Small intestine (tissue), 7 donors: ENCODE results near the gene CENPT. TPM values are rescaled to one million over a fixed set of nuclear protein-coding genes. Genes with fewer than 3 reads are reported as not detected.
A peak's percentile ranks its signal among the peaks of the same experiment; 100 is the strongest.

Experiments used
- DNase-seq, 2 donors: peaks; one replicate each; pipeline versions ENCODE4 v3.0.0 to v3.0.0-alpha.2; 2013
- FAIRE-seq: peaks from 2 replicates; lab custom pipeline; 2012; peaks lifted over from hg19 to GRCh38; lab: Jason Lieb, UNC
- H3K27ac ChIP-seq, 3 donors: one replicate each; pipeline ENCODE4 v1.5.1; 2013; ENCODE audit warnings: low read length in 2 of 3, mild to moderate bottlenecking in 2 of 3, control low read depth in 1 of 3, inconsistent platforms in 1 of 3, low read depth in 1 of 3, moderate library complexity in 1 of 3
- H3K27me3 ChIP-seq, 3 donors: one replicate each; pipeline ENCODE4 v1.6.1; 2013; ENCODE audit warnings: low read length in 3 of 3, inconsistent platforms in 1 of 3; ENCODE audit not compliant: control insufficient read depth in 3 of 3, insufficient read depth in 3 of 3
- H3K36me3 ChIP-seq, 3 donors: one replicate each; pipeline ENCODE4 v1.6.1; 2013; ENCODE audit warnings: low read length in 3 of 3, inconsistent platforms in 1 of 3, low read depth in 1 of 3, mild to moderate bottlenecking in 1 of 3, moderate library complexity in 1 of 3; ENCODE audit not compliant: control insufficient read depth in 3 of 3, insufficient read depth in 2 of 3
- H3K4me1 ChIP-seq, 3 donors: one replicate each; pipeline ENCODE4 v1.6.1; 2013; ENCODE audit warnings: low read length in 2 of 3, inconsistent platforms in 1 of 3, low read depth in 1 of 3, mild to moderate bottlenecking in 1 of 3, moderate library complexity in 1 of 3; ENCODE audit not compliant: control insufficient read depth in 3 of 3, insufficient read depth in 2 of 3
- H3K4me3 ChIP-seq, 3 donors: one replicate each; pipeline ENCODE4 v1.5.1; 2013; ENCODE audit warnings: low read length in 3 of 3, control low read depth in 1 of 3, inconsistent platforms in 1 of 3, low read depth in 1 of 3, mild to moderate bottlenecking in 1 of 3, moderate library complexity in 1 of 3
- H3K9me3 ChIP-seq, 2 donors: one replicate each; pipeline ENCODE4 v1.6.1; 2013; ENCODE audit warnings: low read depth in 1 of 2, low read length in 1 of 2; ENCODE audit not compliant: control insufficient read depth in 2 of 2, insufficient read depth in 1 of 2
- WGBS, 3 donors: extraction: QIAGEN DNeasy Blood & Tissue Kit; methylation state at CpG; one replicate each; pipeline ENCODE4 v1.1.7; 2013; 5-methylcytosine and 5-hydroxymethylcytosine counted together
- polyA plus RNA-seq, 4 donors: library from polyadenylated mRNA; stranded (reverse) in 3 of 4; unstranded in 1 of 4; fragments of 200-250 nt in 3 of 4; fragments of 120-200 nt in 1 of 4; gene quantifications; one replicate each; pipeline versions ENCODE4 v1.2.1 to v1.2.3, GENCODE V29; 2013
- donor health status: healthy with polysubstance abuse.
- donor health status: control.
- donor health status: control.
- donor health status: Bipolar disorder and iron deficiency.
- donor health status: healthy.

CENPT gene
- polyA plus RNA-seq, 4 donors, result 25.3 to 111 (median 43.9) TPM

GRCh38 chr16:67807148-67807682, 40.3 kb downstream of the CENPT start:
- DNase-seq, result no peak
- peak overlapping the region in 2 of 3 donors; percentile 5 to 53 for H3K27ac ChIP-seq
- H3K9me3 ChIP-seq, result no peaks in the 10 kb centered on the region
- H3K27me3 ChIP-seq, result no peaks in the 10 kb centered on the region
- WGBS, 3 donors, result 29 to 32% (median 32%) methylated on average over 24 of the region's 24 CpGs
- FAIRE-seq, result no peak
- H3K4me3 ChIP-seq, result peak overlapping the region; percentile 48 to 94 (median 60)
- H3K36me3 ChIP-seq, result peaks cover 0 to 10% (median 0%) of the 10 kb centered on the region in 3 donors
- peaks cover 4 to 12% (median 5%) of the 10 kb centered on the region in 3 donors for H3K4me1 ChIP-seq

DNA sequence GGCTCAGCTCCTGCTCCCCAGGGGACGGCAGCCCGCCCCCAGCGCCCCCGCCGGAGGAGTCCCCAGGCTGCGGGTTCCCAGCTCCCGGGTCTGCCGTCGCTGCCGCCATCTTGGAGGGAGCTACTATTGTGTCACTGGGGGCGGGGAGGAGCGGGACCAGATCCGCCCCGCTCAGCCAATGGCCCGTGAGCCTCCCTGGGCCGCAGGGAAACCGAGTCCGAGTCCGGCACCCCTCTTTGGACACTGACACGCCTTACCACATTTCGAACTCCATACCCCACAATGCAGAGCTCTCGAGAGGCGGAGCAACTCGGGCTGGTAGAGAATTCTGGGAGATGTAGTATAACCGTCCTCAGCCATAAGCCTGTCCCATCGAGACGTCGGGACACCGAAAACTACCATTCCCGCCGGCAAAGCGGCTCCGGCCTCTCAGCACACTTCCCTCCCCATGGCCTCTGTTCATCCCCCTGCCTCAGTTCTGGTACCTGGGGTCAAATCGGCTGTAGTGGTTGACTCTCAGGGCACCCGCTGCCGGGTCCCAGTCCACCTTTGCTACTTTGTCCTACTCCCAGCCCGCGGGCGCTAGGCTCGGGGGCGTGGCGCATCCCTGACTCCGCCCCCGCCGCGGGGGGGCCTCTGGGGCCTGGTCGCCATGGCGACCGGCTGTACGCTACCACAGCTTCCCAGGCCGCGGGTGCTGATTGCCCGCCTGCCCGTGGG, 40.9 kb downstream of the CENPT start, which contains the start of the genes RANBP10 and TSNAXIP1:
Gene RANBP10 (minus strand): TSS at position 133 of the 720 bp plus-strand sequence. CDS start 24 bp downstream, at position 109.
Gene TSNAXIP1 (plus strand): TSS at position 462 of the 720 bp plus-strand sequence. CDS start 261 bp downstream, outside the sequence.
- Histone ChIP-seq H3K36me3 (peaks cover 0 to 15% (median under 1%) of the 10 kb centered on the region in 3 donors), H3K27ac (peak within 1 kb of the TSS; percentile 57 to 75 (median 74)), H3K9me3 (no peaks in the 10 kb centered on the region), H3K4me3 (peak within 1 kb of the TSS; percentile 94 to 98 (median 96)), H3K27me3 (no peaks in the 10 kb centered on the region), H3K4me1 (peaks cover 5 to 12% (median 6%) of the 10 kb centered on the region in 3 donors)
- FAIRE-seq (no peak), DNase-seq (peak; percentile 98 to 100)
- 0 to 1% (median 0%) methylated on average over 48 to 54 of the region's 54 CpGs for WGBS, 3 donors

- peak overlapping the region; percentile 57 to 74 (median 66) for H3K27ac ChIP-seq
- H3K4me3 ChIP-seq, result peak overlapping the region; percentile 94 to 98 (median 96)
- WGBS, 3 donors, result 1% methylated on average over 24 to 26 of the region's 26 CpGs
- H3K4me1 ChIP-seq, result peaks cover 5 to 12% (median 9%) of the 10 kb centered on the region in 3 donors
- DNase-seq, result no peak
- FAIRE-seq, result no peak
- H3K36me3 ChIP-seq, result peaks cover 4 to 21% (median 6%) of the 10 kb centered on the region in 3 donors
- H3K9me3 ChIP-seq, result no peaks in the 10 kb centered on the region
- no peaks in the 10 kb centered on the region for H3K27me3 ChIP-seq
Measured at GRCh38 chr16:67805718-67806427, 41.6 kb downstream of the CENPT start.

DNA sequence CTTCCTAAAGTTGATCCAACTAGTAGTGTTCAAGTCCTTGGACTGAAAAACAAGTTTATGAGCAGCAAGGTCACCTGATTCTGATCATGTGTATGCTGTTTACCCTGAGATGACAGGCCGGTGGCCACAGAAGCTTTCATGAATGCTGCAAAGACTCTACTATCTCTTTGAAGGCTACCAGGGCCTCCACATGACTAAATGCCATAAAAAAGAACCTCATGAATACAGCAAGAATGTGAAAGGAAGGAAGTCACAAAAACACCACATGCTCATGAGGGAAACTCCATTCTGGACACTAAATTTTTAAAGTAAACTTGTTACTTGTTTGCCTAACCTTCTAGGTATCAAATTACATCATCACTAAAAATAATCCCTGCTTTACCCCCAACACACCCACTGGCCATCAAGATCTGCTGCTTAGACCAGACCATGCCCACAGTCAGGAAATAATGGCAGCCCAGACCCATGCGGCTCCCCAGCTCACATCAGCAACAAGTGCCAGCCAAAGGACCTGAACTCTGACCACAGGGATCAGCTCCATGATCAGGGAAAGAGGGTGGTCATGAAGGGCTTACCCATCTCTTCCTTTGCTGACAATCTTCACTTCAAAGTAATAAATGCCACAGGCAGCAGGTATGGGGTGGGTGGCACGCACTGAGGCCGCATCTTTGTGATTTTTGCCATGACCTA, 42.5 kb downstream of the CENPT start:
- Histone ChIP-seq H3K4me1 (peaks cover 5 to 12% (median 9%) of the 10 kb centered on the region in 3 donors), H3K27me3 (no peaks in the 10 kb centered on the region), H3K4me3 (peak overlapping the region in 2 of 3 donors; percentile 94 to 96), H3K27ac (peak overlapping the region in 1 of 3 donors; percentile 66), H3K9me3 (no peaks in the 10 kb centered on the region), H3K36me3 (peaks cover 4 to 29% (median 6%) of the 10 kb centered on the region in 3 donors)
- DNase-seq, result peak in 1 of 2 donors; percentile 49
- FAIRE-seq, result no peak
- WGBS, 3 donors, result 71 to 78% (median 72%) methylated on average over 4 of the region's 4 CpGs

- Histone ChIP-seq H3K36me3 (peaks cover 4 to 36% (median 6%) of the 10 kb centered on the region in 3 donors), H3K4me3 (no peak overlapping the region), H3K27me3 (no peaks in the 10 kb centered on the region), H3K4me1 (peaks cover 5 to 12% (median 9%) of the 10 kb centered on the region in 3 donors), H3K9me3 (no peaks in the 10 kb centered on the region), H3K27ac (no peak overlapping the region)
- 84 to 96% (median 87%) methylated on average over 3 of the region's 3 CpGs for WGBS, 3 donors
- DNase-seq, result no peak
- FAIRE-seq, result no peak
Measured at GRCh38 chr16:67803894-67804293, 43.6 kb downstream of the CENPT start.

- WGBS, 3 donors, result 66 to 94% (median 76%) methylated on average over 2 of the region's 2 CpGs
- no peak for DNase-seq
- Histone ChIP-seq H3K9me3 (no peaks in the 10 kb centered on the region), H3K36me3 (peaks cover 6 to 50% (median 6%) of the 10 kb centered on the region in 3 donors), H3K27ac (no peak overlapping the region), H3K4me1 (peaks cover 5 to 9% (median 7%) of the 10 kb centered on the region in 3 donors), H3K27me3 (no peaks in the 10 kb centered on the region), H3K4me3 (no peak overlapping the region)
- FAIRE-seq, result no peak
Measured at GRCh38 chr16:67801883-67802282, 45.6 kb downstream of the CENPT start.

GRCh38 chr16:67801241-67801640, 46.3 kb downstream of the CENPT start:
- no peak for DNase-seq
- WGBS, 3 donors, result 79 to 90% (median 89%) methylated on average over 1 of the region's 1 CpG
- Histone ChIP-seq H3K36me3 (peaks cover 6 to 54% (median 6%) of the 10 kb centered on the region in 3 donors), H3K9me3 (no peaks in the 10 kb centered on the region), H3K27ac (no peak overlapping the region), H3K4me3 (no peak overlapping the region), H3K4me1 (peaks cover 5 to 9% (median 7%) of the 10 kb centered on the region in 3 donors), H3K27me3 (no peaks in the 10 kb centered on the region)
- no peak for FAIRE-seq
